ENCODE data around the gene RRBP1.
A peak's percentile ranks its signal among the peaks of the same experiment; 100 is the strongest.

RRBP1 gene

GRCh38 chr20:17679941-17680835 is 1.9 kb downstream of the RRBP1 start:
- peak; percentile 38 to 51 for DNase-seq

- DNase-seq, result no peak
Observed at GRCh38 chr20:17678886-17679285, 3.2 kb downstream of the RRBP1 start.

GRCh38 chr20:17678295-17678694 is 3.7 kb downstream of the RRBP1 start:
- DNase-seq, result no peak

- no peak for DNase-seq
Observed at GRCh38 chr20:17676942-17677341, 5.1 kb downstream of the RRBP1 start.

GRCh38 chr20:17676378-17676759 is 5.7 kb downstream of the RRBP1 start:
- DNase-seq, result no peak

GRCh38 chr20:17675519-17676377 is 6.3 kb downstream of the RRBP1 start:
- no peak for DNase-seq

- DNase-seq, result no peak
Observed at GRCh38 chr20:17674722-17675518, 7.1 kb downstream of the RRBP1 start.

GRCh38 chr20:17673084-17673483 is 9.0 kb downstream of the RRBP1 start:
- no peak for DNase-seq

- DNase-seq, result no peak
Observed at GRCh38 chr20:17671565-17671964, 10.5 kb downstream of the RRBP1 start.

GRCh38 chr20:17671011-17671410 is 11.0 kb downstream of the RRBP1 start:
- no peak for DNase-seq

- DNase-seq, result no peak
Observed at GRCh38 chr20:17669306-17669931, 12.6 kb downstream of the RRBP1 start.

GRCh38 chr20:17668432-17668831 is 13.6 kb downstream of the RRBP1 start:
- DNase-seq, result no peak

GRCh38 chr20:17667445-17667844 is 14.6 kb downstream of the RRBP1 start:
- no peak for DNase-seq

GRCh38 chr20:17666481-17666880 is 15.6 kb downstream of the RRBP1 start:
- DNase-seq, result no peak

GRCh38 chr20:17665756-17666155 is 16.3 kb downstream of the RRBP1 start:
- peak in 1 of 2 donors; percentile 16 for DNase-seq

GRCh38 chr20:17664025-17664633 is 17.9 kb downstream of the RRBP1 start:
- DNase-seq, result no peak

GRCh38 chr20:17663486-17663885 is 18.6 kb downstream of the RRBP1 start:
- no peak for DNase-seq

GRCh38 chr20:17663040-17663399 is 19.0 kb downstream of the RRBP1 start:
- DNase-seq, result no peak

- no peak for DNase-seq
Observed at GRCh38 chr20:17662333-17663039, 19.6 kb downstream of the RRBP1 start.

- no peak for DNase-seq
Observed at GRCh38 chr20:17661121-17661744, 20.8 kb downstream of the RRBP1 start.

GRCh38 chr20:17660667-17661066 is 21.4 kb downstream of the RRBP1 start:
- DNase-seq, result no peak

All from CD4-positive, alpha-beta T cell treated with Interferon alpha-2 for 1 hour (primary cell).